ENCODE data around the gene PCSK5. TPM values are rescaled to one million over a fixed set of nuclear protein-coding genes. Genes with fewer than 3 reads are reported as not detected.

The PCSK5 gene
- total and polyA plus RNA-seq, 10 donors: 0.28 to 8.1 (median 5.5) TPM

DNA sequence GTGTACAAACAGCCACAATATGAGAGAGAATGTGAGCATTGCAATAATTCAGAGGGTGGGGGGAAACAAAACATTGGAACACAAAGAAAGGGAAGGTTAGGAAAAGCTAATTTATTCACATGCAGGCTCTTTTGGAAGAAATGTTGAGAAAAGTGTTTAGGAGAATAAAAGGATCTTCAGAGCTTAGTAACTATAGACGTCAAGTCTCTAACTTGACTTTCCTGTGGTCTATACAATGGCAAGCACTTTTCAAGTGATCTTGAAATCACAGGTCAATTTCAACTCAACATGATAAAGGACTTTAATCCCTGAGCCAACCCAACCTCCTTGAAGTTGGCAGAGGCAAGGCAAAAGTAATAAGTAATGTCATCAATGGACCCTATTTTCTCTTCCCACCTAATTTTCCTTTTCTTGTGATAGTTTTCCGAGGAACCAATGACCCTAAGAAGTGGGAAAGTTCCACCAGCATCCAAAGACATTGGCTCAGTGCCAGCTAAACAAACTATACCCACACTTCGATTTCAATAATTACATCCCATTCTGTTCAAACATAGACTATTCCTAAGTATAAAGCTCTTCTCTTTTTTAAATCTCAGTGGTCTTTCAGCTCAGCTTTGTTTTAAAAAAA, 480.0 kb downstream of the PCSK5 start:
- no peaks in the 10 kb centered on the region for H3K27me3 ChIP-seq (replicated peaks in 1 of 7)
- no peaks in the 10 kb centered on the region for H3K36me3 ChIP-seq
- no peak overlapping the region for H3K27ac ChIP-seq
- H3K4me3 ChIP-seq: no peak overlapping the region
- DNase-seq: no peak
- WGBS, 5 donors: 83 to 92% (median 88%) methylated on average over 3 of the region's 3 CpGs
- no peak for TF ChIP-seq POLR2AphosphoS5 (IDR thresholded peaks at IDR 0.05)
- TF ChIP-seq, protein P1, sequence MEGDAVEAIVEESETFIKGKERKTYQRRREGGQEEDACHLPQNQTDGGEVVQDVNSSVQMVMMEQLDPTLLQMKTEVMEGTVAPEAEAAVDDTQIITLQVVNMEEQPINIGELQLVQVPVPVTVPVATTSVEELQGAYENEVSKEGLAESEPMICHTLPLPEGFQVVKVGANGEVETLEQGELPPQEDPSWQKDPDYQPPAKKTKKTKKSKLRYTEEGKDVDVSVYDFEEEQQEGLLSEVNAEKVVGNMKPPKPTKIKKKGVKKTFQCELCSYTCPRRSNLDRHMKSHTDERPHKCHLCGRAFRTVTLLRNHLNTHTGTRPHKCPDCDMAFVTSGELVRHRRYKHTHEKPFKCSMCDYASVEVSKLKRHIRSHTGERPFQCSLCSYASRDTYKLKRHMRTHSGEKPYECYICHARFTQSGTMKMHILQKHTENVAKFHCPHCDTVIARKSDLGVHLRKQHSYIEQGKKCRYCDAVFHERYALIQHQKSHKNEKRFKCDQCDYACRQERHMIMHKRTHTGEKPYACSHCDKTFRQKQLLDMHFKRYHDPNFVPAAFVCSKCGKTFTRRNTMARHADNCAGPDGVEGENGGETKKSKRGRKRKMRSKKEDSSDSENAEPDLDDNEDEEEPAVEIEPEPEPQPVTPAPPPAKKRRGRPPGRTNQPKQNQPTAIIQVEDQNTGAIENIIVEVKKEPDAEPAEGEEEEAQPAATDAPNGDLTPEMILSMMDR (IDR thresholded peaks at IDR 0.05 in 8 of 11, conservative IDR thresholded peaks at IDR 0.05 in 3 of 11): no peak
- TF ChIP-seq POLR2A (IDR thresholded peaks at IDR 0.05): no peak
- no peaks in the 10 kb centered on the region for H3K9me3 ChIP-seq
- intact Hi-C loops (cut with DNase I; ENCODE audit: low total_unique reads): no loop called here
- H3K4me1 ChIP-seq: peaks cover 0 to 14% (median 0%) of the 10 kb centered on the region in 6 donors

DNA sequence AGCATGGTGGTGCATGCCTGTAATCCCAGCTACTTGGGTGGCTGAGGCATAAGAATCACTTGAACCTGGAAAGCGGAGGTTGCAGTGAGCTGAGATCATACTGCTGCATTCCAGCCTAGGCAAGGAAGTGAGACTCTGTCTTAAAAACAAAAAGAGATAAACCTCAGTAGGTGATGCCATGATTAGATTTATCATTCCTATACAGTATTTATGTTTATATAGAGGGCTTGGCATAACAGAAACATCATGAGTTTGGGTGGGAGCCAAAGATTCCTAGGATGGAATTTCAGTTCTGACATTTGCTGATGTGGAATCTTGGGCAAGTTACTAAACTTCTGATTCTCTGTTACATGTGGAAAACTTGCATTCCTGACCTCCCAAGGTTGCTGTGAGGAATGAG, 481.4 kb downstream of the PCSK5 start:
- Histone ChIP-seq H3K4me1 (peaks cover 0 to 14% (median 0%) of the 10 kb centered on the region in 6 donors), H3K9me3 (no peaks in the 10 kb centered on the region), H3K27me3 (replicated peaks in 1 of 7) (no peaks in the 10 kb centered on the region), H3K27ac (no peak overlapping the region), H3K36me3 (no peaks in the 10 kb centered on the region), H3K4me3 (no peak overlapping the region)
- intact Hi-C loops (cut with DNase I; ENCODE audit: low total_unique reads): no loop called here
- no peak for TF ChIP-seq POLR2AphosphoS5 (IDR thresholded peaks at IDR 0.05)
- TF ChIP-seq, protein P1 (IDR thresholded peaks at IDR 0.05 in 8 of 11, conservative IDR thresholded peaks at IDR 0.05 in 3 of 11): no peak
- no peak for DNase-seq
- WGBS, 5 donors: 81 to 100% (median 94%) methylated on average over 1 of the region's 1 CpG

DNA sequence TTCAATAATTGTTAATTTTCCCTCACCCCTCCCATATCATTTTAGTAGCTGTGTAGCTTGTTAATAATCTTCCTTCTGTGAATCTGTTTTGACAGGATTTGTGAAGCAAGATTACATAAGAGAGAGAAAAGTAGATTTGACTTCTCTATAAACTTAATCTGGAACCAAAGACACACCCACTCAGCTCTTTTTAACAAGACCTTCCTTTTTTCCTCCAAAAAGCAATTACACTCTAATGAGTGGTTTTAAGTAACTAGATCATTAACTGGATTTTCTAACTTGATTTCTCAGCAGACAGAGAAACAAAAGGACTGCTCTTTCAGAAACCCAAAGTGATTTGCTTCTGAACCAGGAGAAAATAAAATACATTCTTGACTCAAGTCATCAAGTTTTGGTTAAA, 481.9 kb downstream of the PCSK5 start:
- TF ChIP-seq, protein P1 (IDR thresholded peaks at IDR 0.05 in 8 of 11, conservative IDR thresholded peaks at IDR 0.05 in 3 of 11): no peak
- no peak for TF ChIP-seq POLR2A (IDR thresholded peaks at IDR 0.05)
- TF ChIP-seq POLR2AphosphoS5 (IDR thresholded peaks at IDR 0.05): no peak
- H3K36me3 ChIP-seq: no peaks in the 10 kb centered on the region
- intact Hi-C loops (cut with DNase I; ENCODE audit: low total_unique reads): no loop called here
- no peaks in the 10 kb centered on the region for H3K9me3 ChIP-seq
- no peak overlapping the region for H3K27ac ChIP-seq
- H3K4me3 ChIP-seq: no peak overlapping the region
- H3K27me3 ChIP-seq (replicated peaks in 1 of 7): no peaks in the 10 kb centered on the region
- no peak for DNase-seq
- peaks cover 0 to 14% (median 0%) of the 10 kb centered on the region in 6 donors for H3K4me1 ChIP-seq

DNA sequence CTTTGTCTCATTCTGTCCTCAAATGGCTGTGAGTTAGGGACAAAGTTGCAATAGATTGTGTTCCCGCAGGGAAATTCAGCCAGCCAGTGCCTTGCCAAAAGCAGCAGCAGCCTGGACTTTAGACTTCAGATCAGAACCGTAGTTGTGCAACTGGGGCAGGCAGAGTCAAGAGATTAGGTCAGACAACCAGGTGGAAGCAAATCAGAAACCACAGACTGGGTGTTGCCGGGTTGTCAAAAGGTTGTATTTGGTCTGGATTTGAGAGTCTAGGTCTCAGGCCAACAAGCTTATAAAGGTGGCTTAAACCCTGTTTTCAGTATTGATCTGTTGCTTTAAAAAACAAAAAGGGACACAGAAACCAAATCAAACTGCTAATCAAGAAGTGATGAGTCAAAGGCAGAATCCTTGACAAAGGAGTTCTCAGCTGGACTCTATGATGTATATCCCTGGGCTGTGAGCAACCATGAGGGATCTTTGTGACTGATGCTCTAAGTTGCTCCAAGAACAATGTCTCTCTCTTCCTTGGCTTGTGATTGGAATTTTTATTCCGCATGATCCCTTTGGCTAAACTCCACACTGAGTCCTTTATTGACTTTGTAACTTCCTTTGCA, 482.8 kb downstream of the PCSK5 start:
- 62 to 74% (median 68%) methylated on average over 4 of the region's 4 CpGs for WGBS, 5 donors
- no peak overlapping the region for H3K27ac ChIP-seq
- DNase-seq: no peak
- intact Hi-C loops (cut with DNase I; ENCODE audit: low total_unique reads): no loop called here
- no peak overlapping the region for H3K4me3 ChIP-seq
- no peaks in the 10 kb centered on the region for H3K9me3 ChIP-seq
- peaks cover 0 to 14% (median 0%) of the 10 kb centered on the region in 6 donors for H3K4me1 ChIP-seq
- no peaks in the 10 kb centered on the region for H3K27me3 ChIP-seq (replicated peaks in 1 of 7)
- no peaks in the 10 kb centered on the region for H3K36me3 ChIP-seq
- TF ChIP-seq POLR2A (IDR thresholded peaks at IDR 0.05) (no peak), POLR2AphosphoS5 (IDR thresholded peaks at IDR 0.05) (no peak)
- TF ChIP-seq, protein P1 (IDR thresholded peaks at IDR 0.05 in 8 of 11, conservative IDR thresholded peaks at IDR 0.05 in 3 of 11): no peak
